BLaER1 (cell line): ENCODE results near the gene P2RX1.

Experiments
- H3K27ac ChIP-seq: shearing (Covaris generic); formaldehyde crosslinking; 2 replicates; pipeline ENCODE4 v1.8.1; 2022
- H3K27me3 ChIP-seq: shearing (Covaris generic); formaldehyde crosslinking; 2 replicates; pipeline ENCODE4 v1.8.1; 2022
- H3K36me3 ChIP-seq: shearing (Covaris generic); formaldehyde crosslinking; 2 replicates; pipeline ENCODE4 v1.8.1; 2022
- H3K4me1 ChIP-seq: shearing (Covaris generic); formaldehyde crosslinking; 2 replicates; pipeline ENCODE4 v1.8.1; 2022
- H3K4me2 ChIP-seq: shearing (Covaris generic); formaldehyde crosslinking; 2 replicates; pipeline ENCODE4 v1.8.1; 2022
- H3K4me3 ChIP-seq: shearing (Covaris generic); formaldehyde crosslinking; 2 replicates; pipeline ENCODE4 v1.8.1; 2022
- H3K9ac ChIP-seq: shearing (Covaris generic); formaldehyde crosslinking; 2 replicates; pipeline ENCODE4 v1.8.1; 2022
- H3K9me3 ChIP-seq: shearing (Covaris generic); formaldehyde crosslinking; 2 replicates; pipeline ENCODE4 v1.8.1; 2022
- H4K20me1 ChIP-seq: shearing (Covaris generic); formaldehyde crosslinking; 2 replicates; pipeline ENCODE4 v1.8.1; 2022
- Cebpa-rat ChIP-seq: shearing (Covaris generic); IDR thresholded peaks from 2 replicates; pipeline ENCODE4 v1.8.1; 2022

The P2RX1 gene

DNA sequence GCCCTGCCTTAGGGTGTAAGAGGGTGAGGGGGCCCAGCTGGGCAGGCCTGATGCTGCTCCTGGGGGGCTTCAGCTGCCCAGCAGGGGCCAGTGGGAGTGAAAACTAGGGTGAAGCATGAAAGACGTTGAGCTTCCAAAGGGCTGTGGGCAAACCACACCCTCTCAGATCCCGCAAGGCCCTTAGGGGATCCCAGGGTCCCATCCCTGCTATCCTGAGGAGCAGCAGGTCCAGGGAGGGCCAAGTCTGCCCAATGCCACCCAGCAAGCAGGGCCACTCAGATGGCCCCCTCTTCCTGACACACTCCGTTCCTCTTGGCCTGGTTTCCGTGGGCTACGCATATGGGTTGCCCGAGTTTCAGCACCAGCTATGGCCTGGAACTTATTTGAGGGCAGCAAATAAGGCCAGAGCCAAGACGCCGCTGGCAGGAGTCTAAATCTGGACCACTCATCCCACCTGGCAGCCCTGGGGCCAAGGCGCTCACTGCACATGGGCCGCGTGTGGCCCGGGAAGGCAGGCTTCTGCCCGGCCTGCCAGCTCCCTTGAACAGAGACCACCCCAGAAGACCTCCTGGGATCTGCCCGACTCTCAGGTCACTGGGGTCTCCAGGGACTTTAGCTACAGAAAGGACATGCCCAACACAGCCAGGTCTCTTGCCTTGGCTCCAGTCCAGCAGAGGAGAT, 43.8 kb upstream of the P2RX1 start:
- Histone ChIP-seq H4K20me1 (peaks cover 82% of the 10 kb centered on the region), H3K4me1 (peaks cover 88% of the 10 kb centered on the region), H3K27ac (peak overlapping the region; percentile 96), H3K9ac (peak overlapping the region; percentile 88), H3K4me3 (peak overlapping the region; percentile 84), H3K27me3 (no peaks in the 10 kb centered on the region), H3K4me2 (peak overlapping the region; percentile 91), H3K9me3 (no peaks in the 10 kb centered on the region), H3K36me3 (peaks cover 19% of the 10 kb centered on the region)
- TF ChIP-seq Cebpa-rat = no peak

DNA sequence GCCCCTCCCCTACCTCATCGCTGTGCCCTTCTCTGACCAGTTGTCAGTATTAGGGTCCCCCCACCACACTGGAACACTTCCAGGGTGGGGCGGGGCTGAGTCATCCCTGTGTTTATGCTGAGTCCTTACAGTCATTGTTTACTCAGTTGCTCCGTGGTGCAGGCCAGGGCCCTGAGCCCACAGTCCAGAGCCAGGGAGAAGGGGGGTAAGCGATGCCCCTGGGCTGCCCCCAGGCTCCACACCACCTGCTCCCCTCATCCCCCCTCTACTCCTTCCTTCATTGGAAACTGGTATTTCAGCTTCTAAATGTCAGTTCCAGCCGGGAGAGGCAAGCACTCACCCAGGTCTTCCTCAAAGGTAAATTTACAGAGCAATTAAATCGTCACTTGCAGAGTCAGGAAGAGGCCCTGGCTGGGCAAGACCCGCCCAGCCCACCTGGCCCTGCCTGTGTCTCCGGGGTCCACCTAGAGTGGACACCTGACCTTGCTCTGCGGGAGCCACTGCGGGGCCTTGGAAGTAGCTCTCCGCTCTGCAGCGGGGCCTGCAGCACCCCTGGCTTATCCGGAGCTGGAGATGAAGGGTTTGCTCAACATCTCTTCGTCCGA, 43.1 kb upstream of the P2RX1 start:
- H3K9me3 ChIP-seq = no peaks in the 10 kb centered on the region
- H3K4me3 ChIP-seq = no peak overlapping the region; the same call in 1 of the 2 replicates
- no peak for TF ChIP-seq Cebpa-rat
- peaks cover 19% of the 10 kb centered on the region for H3K36me3 ChIP-seq
- peak overlapping the region; percentile 88 for H3K9ac ChIP-seq
- H3K27ac ChIP-seq = peak overlapping the region; percentile 96
- H3K27me3 ChIP-seq = no peaks in the 10 kb centered on the region
- H3K4me1 ChIP-seq = peaks cover 91% of the 10 kb centered on the region
- H4K20me1 ChIP-seq = peaks cover 88% of the 10 kb centered on the region
- peak overlapping the region; percentile 91 for H3K4me2 ChIP-seq

DNA sequence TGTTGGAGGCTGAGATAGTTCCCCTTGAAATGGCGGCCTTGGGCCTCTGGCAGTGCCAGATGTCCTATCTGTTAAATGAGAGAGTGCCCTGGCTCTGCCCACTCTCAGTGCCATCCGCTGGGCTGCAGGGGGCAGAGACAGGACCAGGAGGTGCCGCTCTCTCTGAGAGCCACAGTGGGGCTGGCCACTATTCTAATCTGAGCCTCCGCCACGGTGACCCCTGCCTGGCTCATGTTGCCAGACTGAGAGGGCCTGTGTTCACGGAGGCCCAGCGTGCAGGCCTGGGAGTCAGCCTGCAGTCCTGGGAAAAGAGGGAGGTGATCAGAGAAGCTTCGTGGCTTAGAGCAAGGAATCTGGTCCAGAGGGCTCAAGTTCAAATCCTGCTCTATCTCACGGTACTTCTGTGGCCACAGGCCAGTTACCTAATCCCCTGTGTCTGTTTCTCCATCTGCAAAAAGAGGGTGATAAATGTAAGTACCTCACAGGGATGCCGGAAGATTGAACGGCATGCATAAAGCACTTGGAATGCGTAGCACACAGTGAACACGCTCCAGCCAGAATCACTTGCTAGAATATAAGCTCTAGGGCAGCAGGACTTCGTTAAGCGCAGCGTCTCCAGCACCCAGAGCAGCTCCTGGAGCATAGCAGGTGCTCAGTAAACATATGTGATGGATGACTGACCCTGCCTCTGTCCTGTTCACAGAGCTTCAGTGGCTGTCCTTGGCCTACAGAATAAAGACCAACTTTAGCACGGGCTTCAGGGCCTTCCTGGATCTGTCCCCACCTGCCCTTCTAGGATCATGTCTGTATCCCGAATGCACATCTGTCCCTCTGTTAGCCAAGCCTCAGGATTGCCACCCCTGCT, 41.7 kb upstream of the P2RX1 start:
- TF ChIP-seq Cebpa-rat = no peak
- Histone ChIP-seq H3K9ac (no peak overlapping the region), H3K9me3 (no peaks in the 10 kb centered on the region), H4K20me1 (peaks cover 94% of the 10 kb centered on the region), H3K27ac (peak overlapping the region; percentile 46; the same call in 1 of the 2 replicates), H3K4me2 (peak overlapping the region; percentile 78), H3K36me3 (peaks cover 27% of the 10 kb centered on the region), H3K27me3 (no peaks in the 10 kb centered on the region), H3K4me3 (no peak overlapping the region), H3K4me1 (peaks cover 92% of the 10 kb centered on the region)

DNA sequence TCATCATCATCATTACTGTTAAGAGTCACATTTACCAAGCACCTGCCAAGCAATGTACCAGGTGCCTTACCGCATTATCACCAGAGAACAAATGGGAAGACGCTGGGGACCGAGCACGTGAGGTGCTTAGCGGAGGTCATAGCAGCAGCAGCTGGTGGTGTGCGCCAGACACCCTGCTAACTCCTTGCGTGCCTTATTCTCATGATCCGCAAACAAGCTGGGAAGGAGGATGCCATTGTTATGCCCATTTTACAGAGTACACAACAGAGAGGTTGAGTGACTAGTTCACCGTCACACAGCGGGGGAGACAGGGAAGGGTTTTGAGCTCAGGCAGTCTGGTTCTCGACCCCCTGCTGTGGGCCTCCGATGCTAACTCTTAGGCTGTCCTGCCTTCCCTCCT, 40.7 kb upstream of the P2RX1 start:
- Histone ChIP-seq H3K4me1 (peaks cover 82% of the 10 kb centered on the region), H4K20me1 (peaks cover 94% of the 10 kb centered on the region), H3K27ac (peak overlapping the region; percentile 46; the same call in 1 of the 2 replicates), H3K9me3 (no peaks in the 10 kb centered on the region), H3K4me3 (no peak overlapping the region), H3K36me3 (peaks cover 37% of the 10 kb centered on the region), H3K27me3 (no peaks in the 10 kb centered on the region), H3K9ac (no peak overlapping the region; the same call in 1 of the 2 replicates), H3K4me2 (peak overlapping the region; percentile 78)
- TF ChIP-seq Cebpa-rat = no peak

DNA sequence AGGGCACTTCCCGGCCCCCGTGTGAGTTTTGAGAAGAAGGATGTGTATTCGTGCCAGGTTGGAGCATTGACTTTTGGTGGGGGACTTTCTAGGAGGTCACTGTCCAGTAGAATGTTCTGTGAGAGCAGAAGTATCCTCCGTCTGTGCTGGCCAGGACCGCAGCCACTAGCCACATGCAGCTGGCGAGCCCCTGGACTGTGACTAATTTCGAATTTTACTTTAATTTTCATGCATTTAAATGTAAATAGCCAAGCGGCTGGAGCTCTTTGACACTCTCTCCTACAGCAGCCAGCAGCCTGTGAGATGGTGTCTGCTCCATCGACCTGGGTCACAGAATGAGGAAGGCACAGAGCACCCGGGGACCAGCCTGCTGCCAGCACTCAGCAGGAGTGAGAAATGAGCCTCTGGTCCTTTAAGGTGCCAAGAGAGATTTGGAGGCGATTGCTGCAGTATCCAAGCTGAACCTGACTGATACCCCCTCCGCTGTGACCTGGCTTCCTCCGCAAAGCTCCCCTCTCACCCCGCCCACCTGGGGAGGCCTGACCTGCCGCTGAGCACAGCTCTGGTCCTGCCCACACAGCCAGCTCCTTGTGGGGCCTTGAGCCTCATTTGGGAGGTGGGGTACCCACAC, 40.2 kb upstream of the P2RX1 start:
- Histone ChIP-seq H3K4me1 (peaks cover 77% of the 10 kb centered on the region), H3K4me2 (peak overlapping the region; percentile 78), H3K36me3 (peaks cover 42% of the 10 kb centered on the region), H4K20me1 (peaks cover 93% of the 10 kb centered on the region), H3K27ac (peak overlapping the region; percentile 37; the same call in 1 of the 2 replicates), H3K27me3 (no peaks in the 10 kb centered on the region), H3K4me3 (no peak overlapping the region), H3K9ac (no peak overlapping the region; the same call in 1 of the 2 replicates), H3K9me3 (no peaks in the 10 kb centered on the region)
- TF ChIP-seq Cebpa-rat = no peak

DNA sequence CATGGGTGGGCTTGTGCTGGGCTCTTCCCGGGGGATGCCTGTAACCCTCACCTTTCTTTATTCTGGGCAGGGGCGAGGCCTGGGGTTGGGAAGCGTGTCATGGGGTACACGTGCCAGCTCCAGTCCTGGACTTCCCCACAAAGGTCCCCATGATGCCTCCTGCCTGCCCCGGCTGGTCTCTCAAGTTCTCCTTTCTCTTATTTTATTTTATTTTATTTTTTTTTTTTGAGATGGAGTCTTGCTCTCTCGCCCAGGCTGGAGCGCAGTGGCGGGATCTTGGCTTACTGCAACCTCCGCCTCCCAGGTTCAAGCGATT, 39.4 kb upstream of the P2RX1 start:
- Histone ChIP-seq H3K9me3 (no peaks in the 10 kb centered on the region), H3K4me2 (peak overlapping the region; percentile 78), H4K20me1 (peaks cover 85% of the 10 kb centered on the region), H3K27me3 (no peaks in the 10 kb centered on the region), H3K36me3 (peaks cover 50% of the 10 kb centered on the region), H3K4me3 (no peak overlapping the region), H3K9ac (peak overlapping the region; percentile 57), H3K4me1 (peaks cover 69% of the 10 kb centered on the region), H3K27ac (peak overlapping the region; percentile 69)
- no peak for TF ChIP-seq Cebpa-rat

DNA sequence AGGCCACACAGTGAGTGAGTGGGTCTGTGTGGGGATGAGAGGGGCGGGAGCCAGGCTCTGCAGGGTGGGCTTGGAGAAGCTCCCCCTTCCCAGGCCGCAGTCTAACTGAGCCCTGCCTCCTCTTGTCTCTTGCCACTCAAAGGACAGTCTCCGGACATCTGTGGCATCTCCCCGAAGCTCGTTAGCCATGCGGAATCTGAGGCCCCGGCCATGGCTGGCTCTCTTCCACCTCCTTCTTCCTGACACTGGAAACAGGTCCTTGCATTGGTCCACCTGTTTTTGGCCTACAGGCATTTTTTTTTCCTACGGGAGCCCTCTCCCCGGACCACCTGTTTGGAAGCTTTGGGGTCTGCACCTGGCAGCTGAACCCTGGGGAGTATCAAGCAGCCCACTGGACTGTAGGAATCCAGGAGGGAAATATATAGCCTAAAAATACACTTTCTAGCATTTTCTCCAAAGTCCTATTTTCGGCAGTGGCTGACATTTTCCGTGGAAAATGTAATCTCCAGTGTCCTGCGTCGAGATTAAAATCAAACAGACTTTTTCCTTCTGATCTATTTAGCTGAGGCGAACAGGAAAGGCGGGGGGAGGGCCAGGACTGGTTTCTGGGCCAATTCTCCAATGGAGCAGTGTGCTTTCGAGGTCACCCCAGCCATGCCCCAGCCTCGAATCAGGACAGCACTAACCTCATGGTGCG, 38.9 kb upstream of the P2RX1 start:
- Histone ChIP-seq H3K9me3 (no peaks in the 10 kb centered on the region), H3K27ac (peak overlapping the region; percentile 69), H3K4me1 (peaks cover 64% of the 10 kb centered on the region), H4K20me1 (peaks cover 80% of the 10 kb centered on the region), H3K4me2 (peak overlapping the region; percentile 78), H3K36me3 (peaks cover 55% of the 10 kb centered on the region), H3K9ac (peak overlapping the region; percentile 57), H3K4me3 (no peak overlapping the region), H3K27me3 (no peaks in the 10 kb centered on the region)
- no peak for TF ChIP-seq Cebpa-rat

DNA sequence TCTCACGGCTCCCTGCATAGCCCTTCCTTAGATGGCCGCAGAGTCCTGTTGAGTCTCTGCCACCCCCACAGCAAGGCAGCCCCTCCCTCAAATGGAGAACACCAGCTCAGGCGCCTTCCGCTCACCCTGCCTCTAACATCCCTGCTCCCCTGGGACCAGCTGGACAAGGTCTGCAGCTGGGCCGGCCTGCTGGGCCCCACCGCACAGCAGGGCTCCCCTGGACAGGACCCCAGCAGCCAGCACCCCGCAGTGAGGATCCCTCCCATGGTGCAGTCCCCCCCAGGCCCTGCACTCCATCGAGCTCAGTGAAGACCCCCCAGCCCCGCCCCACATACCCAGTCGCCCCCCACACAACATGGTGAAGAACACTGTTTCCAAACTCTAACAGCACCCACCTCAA, 37.8 kb upstream of the P2RX1 start:
- no peaks in the 10 kb centered on the region for H3K27me3 ChIP-seq
- peaks cover 64% of the 10 kb centered on the region for H3K36me3 ChIP-seq
- no peak for TF ChIP-seq Cebpa-rat
- H3K27ac ChIP-seq = 0 out of 2 replicates have a peak overlapping the region, but pooled peaks have one; percentile 23
- peaks cover 53% of the 10 kb centered on the region for H3K4me1 ChIP-seq
- no peak overlapping the region for H3K4me3 ChIP-seq
- H3K9me3 ChIP-seq = no peaks in the 10 kb centered on the region
- no peak overlapping the region for H3K9ac ChIP-seq
- peaks cover 69% of the 10 kb centered on the region for H4K20me1 ChIP-seq
- no peak overlapping the region; the same call in 1 of the 2 replicates for H3K4me2 ChIP-seq

DNA sequence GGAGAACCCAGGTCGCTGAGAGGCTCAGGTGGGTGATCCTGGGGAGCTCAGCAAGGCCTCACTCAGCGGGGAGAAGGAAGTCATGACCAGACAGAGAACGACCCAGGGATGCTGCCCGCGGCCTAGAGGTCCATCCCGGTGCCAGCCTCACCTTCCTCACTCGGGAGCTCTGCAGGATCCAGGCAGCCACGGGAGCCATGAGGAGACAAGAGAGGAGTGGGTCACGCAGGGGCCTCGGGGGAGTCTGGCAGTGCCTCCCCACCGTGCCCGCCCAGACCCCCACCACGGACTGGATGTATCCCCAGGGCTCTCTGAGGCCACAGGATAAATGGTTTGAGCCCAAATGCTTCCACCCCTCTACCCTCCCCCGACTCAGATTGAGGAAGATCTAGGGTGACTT, 37.3 kb upstream of the P2RX1 start:
- no peak for TF ChIP-seq Cebpa-rat
- Histone ChIP-seq H3K27me3 (no peaks in the 10 kb centered on the region), H4K20me1 (peaks cover 67% of the 10 kb centered on the region), H3K4me2 (no peak overlapping the region), H3K9me3 (no peaks in the 10 kb centered on the region), H3K9ac (no peak overlapping the region), H3K36me3 (peaks cover 70% of the 10 kb centered on the region), H3K27ac (peak overlapping the region; percentile 23; the same call in 1 of the 2 replicates), H3K4me1 (peaks cover 49% of the 10 kb centered on the region), H3K4me3 (no peak overlapping the region)
